NOMO-1 treated with DMSO at 0.1 percent for 48 hours (cell line): Measurements from ENCODE around the gene MBNL1.
"Not testable (repeated sequence)": the region's sequence is repeated elsewhere in the genome, so short reads cannot be mapped to it uniquely, and the experiment has no call there.

ENCODE experiments used
- DNase-seq: peaks from one replicate; lab custom pipeline; 2025; ENCODE audit not compliant: unreplicated experiment; lab: John Stamatoyannopoulos, UW

MBNL1 gene

DNA sequence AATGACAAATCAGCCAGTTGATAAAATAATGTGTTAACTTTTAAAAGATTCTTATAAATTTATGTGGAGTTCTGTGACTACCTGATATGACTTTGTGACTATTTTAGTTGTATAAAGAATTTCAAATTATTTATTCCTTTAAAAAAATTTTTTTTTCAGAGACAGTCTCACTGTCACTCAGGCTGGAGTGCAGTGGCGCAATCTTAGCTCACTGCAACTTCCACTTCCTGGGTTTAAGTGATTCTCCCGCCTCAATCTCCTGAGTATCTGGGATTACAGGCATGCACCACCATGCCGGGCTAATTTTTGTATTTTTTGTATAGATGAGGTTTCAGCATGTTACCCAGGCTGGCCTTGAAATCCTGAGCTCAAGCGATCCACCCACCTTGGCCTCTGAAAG is 48.5 kb downstream of the MBNL1 start:
- DNase-seq, result peak; percentile 46

DNA sequence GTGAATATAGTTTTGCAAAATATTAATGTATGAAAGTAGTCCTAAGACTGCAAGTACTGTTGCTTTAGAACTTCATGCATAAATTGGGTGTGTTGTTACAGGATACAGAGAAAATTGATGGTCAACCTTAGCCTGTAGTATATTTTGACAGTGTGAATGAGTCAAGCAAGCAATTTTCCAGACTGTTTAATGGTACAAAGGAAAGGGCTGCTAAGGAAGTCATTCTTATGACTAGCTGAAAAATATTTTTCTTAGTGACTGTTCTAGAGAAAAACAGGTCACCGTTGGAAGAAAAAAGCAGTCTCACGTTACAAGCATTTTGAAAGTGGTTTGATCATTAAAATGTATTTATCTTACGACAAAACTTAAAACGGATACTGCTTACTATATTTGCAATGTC is 49.2 kb downstream of the MBNL1 start:
- peak; percentile 24 for DNase-seq

DNA sequence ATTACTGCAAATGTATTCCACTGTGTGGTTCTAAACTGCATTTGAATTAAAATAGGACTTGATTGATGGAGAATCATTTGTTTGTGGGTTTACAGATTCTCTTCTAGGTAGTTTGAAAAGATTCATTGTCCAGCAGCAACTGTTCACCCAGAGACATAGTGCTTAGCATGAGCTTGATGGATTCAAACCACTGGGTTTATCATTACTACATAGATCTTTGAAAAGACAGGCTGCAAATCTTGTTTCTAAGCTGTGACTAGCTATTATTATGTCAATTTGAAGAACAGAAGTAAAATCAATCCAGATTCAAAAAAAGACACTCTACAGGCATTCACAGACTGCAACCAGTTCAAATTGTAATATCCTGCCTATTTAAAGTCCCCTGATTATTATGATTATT is 49.8 kb downstream of the MBNL1 start:
- DNase-seq, result no peak

DNA sequence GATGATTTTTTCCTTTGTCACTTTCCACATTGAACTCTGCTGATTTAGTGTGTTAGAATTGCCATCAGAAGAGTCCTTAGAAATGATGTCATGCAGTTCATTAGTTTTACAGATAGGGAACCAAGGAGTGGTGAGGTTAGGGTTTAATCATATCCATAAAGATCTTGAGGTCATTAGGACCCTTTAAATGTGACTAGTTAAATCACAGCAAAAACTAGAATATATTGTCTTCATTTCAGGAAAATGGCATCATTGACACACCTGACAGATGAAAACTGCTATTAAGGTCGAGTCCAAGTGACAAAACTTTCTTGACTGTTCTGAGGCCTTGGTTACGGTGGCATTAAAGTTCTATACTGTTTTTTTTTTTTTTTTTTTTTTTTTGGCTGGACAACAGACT is 50.5 kb downstream of the MBNL1 start:
- peak; percentile 20 for DNase-seq

- DNase-seq, result peak; percentile 33
These were observed 51.3 kb downstream of the MBNL1 start for GRCh38 chr3:152319831-152320617.

DNA sequence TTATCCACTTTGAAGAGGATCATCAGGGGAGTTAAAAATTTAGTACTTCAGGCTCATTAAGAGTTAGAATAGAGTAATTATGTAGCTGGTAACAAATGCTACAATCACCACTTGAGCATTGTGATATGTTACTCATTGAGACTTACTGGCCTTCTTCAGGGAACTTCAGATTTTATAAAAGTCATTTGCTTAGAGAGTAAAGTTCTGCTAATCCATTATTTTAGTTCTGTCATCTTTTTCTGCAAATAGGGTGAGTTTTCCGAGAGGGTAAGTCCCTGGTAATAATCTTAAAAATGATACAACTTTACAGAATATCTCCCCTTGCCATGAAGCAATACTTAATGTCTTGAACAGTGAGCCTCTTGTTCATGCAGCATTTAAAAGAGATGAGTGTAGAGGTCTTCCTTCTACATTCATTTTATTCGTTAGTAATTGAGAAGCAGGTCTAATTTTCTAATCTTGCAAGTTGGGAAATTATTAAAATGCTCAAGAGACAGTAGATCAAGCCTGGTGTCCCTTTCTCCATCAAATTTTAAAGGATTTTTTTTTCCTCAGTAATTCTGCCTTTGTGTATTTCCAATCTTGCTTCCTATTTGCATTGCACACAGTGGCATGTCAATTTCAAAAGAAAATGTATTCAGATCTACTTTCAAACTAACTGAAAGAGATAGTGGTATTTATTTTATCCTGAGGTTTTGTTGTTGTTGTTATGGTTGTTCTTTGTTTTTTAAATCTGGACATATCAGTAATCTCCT is 52.6 kb downstream of the MBNL1 start:
- DNase-seq, result peak; percentile 28

DNA sequence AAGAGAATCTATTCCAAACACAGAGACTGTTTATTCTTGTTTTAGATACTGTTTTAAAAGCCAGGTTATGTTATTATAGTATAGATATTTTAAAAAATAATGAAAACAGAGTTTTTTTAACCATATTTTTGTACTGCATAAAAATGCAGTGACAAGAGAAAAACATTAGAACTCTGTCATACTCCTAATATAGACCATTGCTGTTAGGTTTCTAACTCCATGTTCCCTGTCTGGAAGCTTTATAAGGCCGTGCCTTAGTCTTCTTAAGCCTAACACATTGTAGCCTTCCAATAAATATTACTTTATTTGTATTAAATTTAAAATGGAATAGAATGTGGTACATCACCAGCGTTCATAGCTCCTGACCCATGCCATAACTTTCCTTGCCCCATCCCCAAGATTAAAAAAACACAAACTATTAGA is 53.2 kb downstream of the MBNL1 start:
- no peak for DNase-seq

- peak; percentile 85 for DNase-seq
These were observed 54.0 kb downstream of the MBNL1 start for GRCh38 chr3:152322756-152323155.

- peak; percentile 37 for DNase-seq
These were observed 55.1 kb downstream of the MBNL1 start for GRCh38 chr3:152323834-152324233.

- DNase-seq, result peak; percentile 52
These were observed 56.4 kb downstream of the MBNL1 start for GRCh38 chr3:152325136-152325535.

DNA sequence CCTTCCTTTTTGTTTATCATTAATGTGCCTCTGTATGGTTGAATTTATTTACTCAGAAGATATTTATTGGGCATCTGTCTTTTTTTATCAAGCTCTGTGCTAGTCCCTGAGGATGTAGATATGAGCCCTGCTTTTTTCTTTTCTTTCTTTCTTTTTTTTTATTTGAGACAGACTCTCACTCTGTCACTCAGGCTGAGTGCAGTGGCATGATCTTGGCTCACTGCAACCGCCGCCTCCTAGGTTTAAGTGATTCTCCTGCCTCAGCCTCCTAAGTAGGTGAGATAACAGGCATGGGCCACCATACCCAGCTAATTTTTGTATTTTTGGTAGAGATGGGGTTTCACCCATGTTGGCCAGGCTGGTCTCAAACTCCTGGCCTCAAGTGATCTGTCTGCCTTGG is 58.5 kb downstream of the MBNL1 start:
- DNase-seq, result no peak

- peak; percentile 67 for DNase-seq
These were observed 60.1 kb downstream of the MBNL1 start for GRCh38 chr3:152328841-152329240.

GRCh38 chr3:152330559-152330958 is 61.8 kb downstream of the MBNL1 start:
- no peak for DNase-seq

DNA sequence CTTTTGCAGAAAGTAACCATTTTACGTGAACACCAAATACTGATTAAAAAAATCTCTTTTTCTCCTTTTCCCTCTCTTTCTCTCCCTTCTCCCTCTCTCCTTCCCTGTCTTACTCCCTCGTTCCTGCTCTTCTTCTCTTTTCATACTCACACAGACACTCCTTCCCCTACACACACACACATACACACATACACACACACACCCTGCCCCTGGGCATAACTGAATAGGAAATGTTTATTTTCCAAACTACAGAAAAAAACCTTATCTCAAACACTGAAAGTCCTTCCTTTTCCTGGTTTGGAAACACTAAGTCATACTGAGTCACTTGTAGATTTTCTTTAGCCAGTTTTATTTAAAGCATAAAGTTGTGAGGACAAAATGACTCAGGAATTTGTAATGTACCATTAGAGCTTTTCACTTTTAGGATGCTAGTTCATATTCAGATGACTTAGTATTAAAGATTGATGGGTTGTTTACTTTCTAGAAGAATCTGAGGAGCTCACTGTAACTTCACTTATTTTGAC is 62.4 kb downstream of the MBNL1 start:
- no peak for DNase-seq

GRCh38 chr3:152331998-152332397 is 63.3 kb downstream of the MBNL1 start:
- DNase-seq, result no peak

DNA sequence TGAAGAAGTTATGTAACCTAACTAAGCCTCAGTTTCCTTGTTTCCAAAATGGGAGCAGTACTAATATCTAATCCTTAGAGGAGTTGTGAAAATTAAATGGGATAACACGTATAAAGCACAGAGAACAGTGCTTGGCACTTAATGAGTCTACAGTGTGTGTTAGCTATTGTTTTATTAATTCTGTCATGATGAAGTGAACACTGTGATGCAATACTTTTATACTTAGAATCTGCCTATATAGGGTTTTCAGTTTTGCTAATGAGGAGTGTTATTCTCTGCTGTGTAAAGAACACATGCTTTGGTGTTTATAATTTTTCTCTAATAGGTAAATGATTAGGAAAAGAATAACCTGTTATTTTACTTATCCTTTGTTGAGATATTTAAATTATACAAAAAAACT is 65.2 kb downstream of the MBNL1 start:
- no peak for DNase-seq

DNA sequence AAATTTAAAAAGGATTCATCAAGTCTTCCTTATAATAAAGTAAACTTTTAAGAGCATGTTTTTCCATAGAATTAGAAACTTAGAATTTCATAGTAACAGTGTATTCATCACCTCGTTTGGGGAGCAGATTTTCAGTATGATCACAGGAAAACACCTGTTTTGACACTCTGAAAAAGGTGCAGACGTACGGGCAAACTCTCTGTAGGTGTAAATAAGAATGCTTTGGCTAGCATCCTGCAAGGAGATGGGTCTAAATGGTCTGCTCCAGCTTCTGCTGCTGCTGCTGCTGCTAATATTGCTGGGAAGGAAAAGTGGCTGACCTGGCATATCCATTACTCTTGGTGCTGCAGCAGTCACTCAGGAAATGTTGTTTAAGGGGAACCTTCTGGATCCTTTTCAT is 66.0 kb downstream of the MBNL1 start:
- DNase-seq, result no peak

GRCh38 chr3:152335273-152335672 is 66.5 kb downstream of the MBNL1 start:
- DNase-seq, result peak; percentile 69

DNA sequence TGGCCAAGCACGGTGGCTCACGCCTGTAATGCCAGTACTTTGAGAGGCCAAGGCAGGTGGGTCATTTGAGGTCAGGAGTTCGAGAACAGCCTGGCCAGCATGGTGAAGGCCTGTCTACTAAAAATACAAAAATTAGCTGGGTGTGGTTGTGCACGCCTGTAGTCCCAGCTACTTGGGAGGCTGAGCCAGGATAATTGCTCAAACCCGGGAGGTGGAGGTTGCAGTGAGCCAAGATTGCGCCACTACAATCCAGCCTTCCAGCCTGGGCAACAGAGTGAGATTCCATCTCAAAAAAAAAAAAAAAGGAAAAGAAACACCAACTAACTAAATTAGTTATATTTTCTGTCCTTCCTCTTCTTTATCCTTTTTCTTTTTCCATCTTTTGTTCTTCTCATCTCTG is 68.6 kb downstream of the MBNL1 start:
- not testable (repeated sequence) for DNase-seq

DNA sequence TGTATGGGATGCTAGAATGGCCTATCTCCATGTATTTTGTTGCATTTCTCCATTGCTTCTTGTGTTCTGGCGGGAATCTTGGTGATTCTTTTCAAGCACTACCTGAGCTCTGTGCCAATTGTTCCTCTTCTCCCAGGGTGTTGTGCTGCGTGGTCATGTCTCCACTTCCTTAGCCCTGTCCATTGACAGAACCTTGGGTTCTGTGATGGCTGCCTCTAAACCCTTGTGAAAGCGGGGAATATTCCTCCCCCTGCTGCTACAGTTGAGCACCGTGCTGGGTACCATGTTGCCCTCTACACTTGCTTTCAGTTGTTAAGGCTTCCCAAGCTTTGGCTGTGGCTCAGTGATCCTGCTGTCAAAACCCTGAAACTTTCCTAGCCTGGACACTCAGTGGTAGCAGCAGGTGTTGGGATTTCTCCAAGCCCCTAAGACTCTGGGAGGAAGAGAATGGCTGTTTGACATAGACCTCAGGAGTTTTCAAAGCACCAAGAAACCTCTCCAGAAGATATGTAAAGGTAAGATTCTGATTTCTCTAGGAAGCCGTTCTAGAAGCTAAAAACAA is 69.5 kb downstream of the MBNL1 start:
- DNase-seq, result no peak

GRCh38 chr3:152339881-152340505 is 71.3 kb downstream of the MBNL1 start:
- DNase-seq, result no peak
